Left renal cortex interstitium (tissue), 4 donors: ENCODE data around the gene PAXIP1. TPM values are rescaled to one million over a fixed set of nuclear protein-coding genes. Genes with fewer than 3 reads are reported as not detected.

ENCODE experiments used
- polyA plus RNA-seq, 4 donors: library from polyadenylated mRNA; unstranded; fragments of 120-200 nt; gene quantifications; one replicate each; pipeline ENCODE4 v1.2.1, GENCODE V29; 2013; ENCODE audit not compliant: insufficient read length in 4 of 4

Gene PAXIP1
- polyA plus RNA-seq, 4 donors, result 18.8 to 24.4 (median 21.5) TPM

Other genes with a start within 250 kb of the PAXIP1 start
- not detected for gene HTR5A, start 67.2 kb upstream of the PAXIP1 start, polyA plus RNA-seq